AG04450 (cell line): Measurements from ENCODE around the gene NEUROD2. TPM values are rescaled to one million over a fixed set of nuclear protein-coding genes. Genes with fewer than 3 reads are reported as not detected.

ENCODE experiments used
- CTCF ChIA-PET: fragments of 300-600, 350-600 bp; formaldehyde crosslinking; extraction: SDS; loops from one replicate; lab custom pipeline; 2022; ENCODE audit warnings: antibody characterized with exemption, inconsistent platforms; lab: Charles Lee
- POLR2A ChIA-PET: fragments of 350-600 bp; formaldehyde crosslinking; extraction: SDS; loops from one replicate; lab custom pipeline; 2021; ENCODE audit warnings: antibody characterized with exemption, inconsistent platforms; lab: Yijun Ruan, JAX
- DNase-seq: peaks from one replicate; pipeline ENCODE4 v3.0.0-alpha.2; 2011; ENCODE audit warnings: low read depth, low spot score
- H3K27ac ChIP-seq: one replicate; pipeline ENCODE4 v1.5.1; 2012; ENCODE audit warnings: low read depth, low read length, control low read depth
- H3K27me3 ChIP-seq: one replicate; pipeline ENCODE4 v1.6.0; 2012; ENCODE audit warnings: low read length; ENCODE audit not compliant: control insufficient read depth, insufficient read depth
- H3K4me3 ChIP-seq: 2 replicates; pipeline ENCODE4 v1.5.1; 2011; ENCODE audit warnings: mild to moderate bottlenecking, low read depth, low read length, control low read depth
- H3K9me3 ChIP-seq: 2 replicates; pipeline ENCODE4 v1.5.1; 2012; ENCODE audit warnings: low read length; ENCODE audit not compliant: control insufficient read depth, insufficient read depth
- CTCF ChIP-seq: IDR thresholded peaks from 2 replicates; pipeline ENCODE4 v1.5.1; 2011; ENCODE audit warnings: low read depth, low read length, control low read depth, inconsistent platforms
- polyA plus RNA-seq: library from polyadenylated mRNA; depleted of rRNA; stranded (reverse); fragments of >200 nt; gene quantifications from 2 replicates; pipeline ENCODE4 v1.2.3, GENCODE V29; 2011; rRNA removed

The NEUROD2 gene
- polyA plus RNA-seq, 1 experiment: not detected

- Histone ChIP-seq H3K4me3 (no peak overlapping the region), H3K27me3 (no peaks in the 10 kb centered on the region), H3K9me3 (no peaks in the 10 kb centered on the region), H3K27ac (no peak overlapping the region)
- POLR2A ChIA-PET: no interaction called here
- CTCF ChIA-PET: interaction anchor here (1.1 to 16.3 kb wide), 2 partner anchors 9 to 66 kb away, joined by 4 to 227 read pairs; no protein-coding TSS in a partner anchor
- TF ChIP-seq CTCF: no peak
- DNase-seq: no peak
These were observed 51.3 kb downstream of the NEUROD2 start for GRCh38 chr17:39556423-39556822.

GRCh38 chr17:39555368-39555767 lies 52.4 kb downstream of the NEUROD2 start:
- Histone ChIP-seq H3K27me3 (no peaks in the 10 kb centered on the region), H3K27ac (no peak overlapping the region), H3K4me3 (no peak overlapping the region), H3K9me3 (no peaks in the 10 kb centered on the region)
- CTCF ChIA-PET: interaction anchor here (0.6 to 16.3 kb wide), 2 partner anchors 67 to 212 kb away, joined by 6 to 227 read pairs; no protein-coding TSS in a partner anchor
- no peak for TF ChIP-seq CTCF
- POLR2A ChIA-PET: no interaction called here
- no peak for DNase-seq

Other genes with a start within 250 kb of the NEUROD2 start
- 5.7 and 6.7 TPM in 2 replicates for gene FBXL20, start 206.3 kb downstream of the NEUROD2 start, polyA plus RNA-seq
- gene MED1, start 156.7 kb downstream of the NEUROD2 start, polyA plus RNA-seq: 36.9 and 43.9 TPM in 2 replicates
- 21.7 and 24.3 TPM in 2 replicates for gene CDK12, start 146.4 kb downstream of the NEUROD2 start, polyA plus RNA-seq
- not detected in 2 replicates for gene PPP1R1B, start 19.0 kb upstream of the NEUROD2 start, polyA plus RNA-seq
- 43.3 and 44.7 TPM in 2 replicates for gene STARD3, start 29.2 kb upstream of the NEUROD2 start, polyA plus RNA-seq
- 0.09 and 0.12 TPM in 2 replicates for gene TCAP, start 57.4 kb upstream of the NEUROD2 start, polyA plus RNA-seq
- gene PNMT, start 60.5 kb upstream of the NEUROD2 start, polyA plus RNA-seq: not detected in 2 replicates
- gene PGAP3, start 80.1 kb upstream of the NEUROD2 start, polyA plus RNA-seq: 9.6 and 13.9 TPM in 2 replicates
- gene ERBB2, start 92.1 kb upstream of the NEUROD2 start, polyA plus RNA-seq: 21.2 and 27.9 TPM in 2 replicates
- 31.9 and 45.4 TPM in 2 replicates for gene MIEN1, start 122.6 kb upstream of the NEUROD2 start, polyA plus RNA-seq
- gene GRB7, start 130.0 kb upstream of the NEUROD2 start, polyA plus RNA-seq: 0.05 and 0.14 TPM in 2 replicates